ENCODE results near the gene GULP1.

Gene GULP1

DNA sequence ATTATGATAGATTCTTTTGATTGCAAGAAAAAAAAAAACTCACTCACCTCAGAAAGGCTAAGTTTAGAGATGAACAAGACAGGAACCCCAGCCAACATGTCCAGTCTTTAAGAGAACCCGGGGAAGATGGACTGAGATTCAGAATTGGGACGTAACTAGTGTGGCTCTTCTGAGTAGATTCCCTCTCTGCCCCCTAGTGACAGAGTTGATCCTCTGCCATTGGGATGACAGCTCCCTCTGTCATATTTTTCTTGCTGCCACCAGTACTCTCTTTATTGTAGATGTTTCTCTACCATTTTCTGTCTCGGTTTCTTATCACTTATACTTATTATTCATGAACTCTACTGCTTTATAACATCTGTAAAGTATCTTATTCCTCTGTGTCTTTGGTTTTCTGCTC is 77.7 kb downstream of the GULP1 start:
- DNase-seq = no peak

DNA sequence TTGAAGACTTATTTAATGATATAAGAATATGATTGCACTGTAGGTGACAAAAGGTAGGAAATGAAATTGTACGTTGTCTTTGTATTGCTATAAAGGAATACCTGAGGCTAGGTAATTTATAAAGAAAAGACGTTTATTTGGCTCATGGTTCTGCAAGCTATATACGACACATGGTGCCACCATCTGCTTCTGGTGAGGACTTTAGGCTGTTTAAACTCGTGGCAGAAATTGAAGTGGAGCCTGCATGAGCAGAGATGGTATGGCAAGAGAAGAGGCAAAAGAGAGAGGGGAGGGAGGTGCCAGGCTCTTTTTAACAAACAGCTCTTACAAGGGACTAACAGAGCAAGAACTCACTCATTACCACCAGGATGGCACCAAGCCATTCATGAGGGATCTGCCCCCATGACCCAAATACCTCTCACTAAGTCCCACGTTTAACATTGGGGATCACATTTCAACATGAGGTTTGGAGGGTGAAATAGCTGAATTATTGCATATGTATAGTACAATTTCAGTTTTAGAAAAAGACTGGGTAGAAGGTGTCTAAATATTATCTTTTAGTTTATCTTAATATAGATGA is 86.8 kb downstream of the GULP1 start:
- no peak for DNase-seq

GRCh38 chr2:188379748-188380147 is 88.1 kb downstream of the GULP1 start:
- DNase-seq = no peak

DNA sequence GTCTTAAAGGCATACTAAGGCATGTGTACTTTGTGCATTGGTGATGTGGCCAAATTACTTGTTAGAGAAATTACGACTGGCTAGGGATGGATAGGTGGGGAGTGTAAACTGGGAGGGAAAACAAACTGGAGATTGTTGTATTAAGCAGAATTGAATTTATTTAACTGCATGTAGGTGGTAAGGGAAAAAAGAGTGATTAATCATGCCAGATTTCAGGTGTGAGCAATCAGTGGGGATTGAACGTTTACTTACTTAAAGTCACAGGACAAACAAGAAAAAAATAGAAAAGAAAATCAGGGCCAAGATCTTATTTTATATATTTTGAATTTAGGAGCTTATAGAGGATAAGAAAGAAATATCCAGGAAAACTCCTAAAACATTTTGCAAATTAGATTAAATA is 88.6 kb downstream of the GULP1 start:
- DNase-seq = no peak

DNA sequence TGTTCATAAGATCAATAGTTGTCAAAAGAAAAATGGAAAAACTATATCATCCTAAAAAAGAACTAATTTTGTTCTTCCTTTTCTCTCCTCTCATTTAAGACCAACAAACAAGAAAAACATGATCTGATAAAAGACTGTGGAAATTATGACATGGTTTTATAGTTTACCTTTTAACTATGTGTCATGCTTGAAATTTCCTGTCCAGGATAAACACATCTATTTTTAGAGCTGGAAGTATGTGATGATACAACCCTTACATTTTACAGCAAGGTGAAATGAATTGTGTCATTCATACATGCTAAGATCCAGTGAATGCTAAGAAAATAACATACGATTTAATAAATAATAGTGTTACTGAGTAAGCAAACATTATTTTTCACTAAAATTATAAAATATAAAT is 89.9 kb downstream of the GULP1 start:
- no peak for DNase-seq

DNA sequence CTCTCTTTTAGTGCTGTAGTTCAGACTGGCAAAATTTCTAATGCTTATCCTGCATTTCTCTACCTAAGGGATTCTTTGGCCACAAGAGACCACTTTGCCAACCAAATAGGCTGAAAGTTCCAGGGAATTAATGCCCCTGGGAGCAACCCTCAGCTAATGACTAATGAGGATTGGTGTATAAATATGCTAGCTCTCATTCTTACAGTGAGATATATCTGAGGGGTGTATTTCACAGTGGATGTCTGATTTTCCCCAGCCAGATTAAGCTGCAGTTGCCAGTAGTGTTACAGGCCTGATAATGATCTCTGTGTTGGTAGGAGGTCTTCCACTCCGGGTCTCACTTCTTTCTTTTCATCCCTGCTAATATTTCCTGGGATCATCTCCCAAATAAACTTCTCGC is 90.4 kb downstream of the GULP1 start:
- no peak for DNase-seq

- no peak for DNase-seq
These were observed 91.5 kb downstream of the GULP1 start for GRCh38 chr2:188383158-188383557.

GRCh38 chr2:188385857-188386256 is 94.2 kb downstream of the GULP1 start:
- no peak for DNase-seq

GRCh38 chr2:188388831-188389230 is 97.2 kb downstream of the GULP1 start:
- no peak for DNase-seq

- no peak for DNase-seq
These were observed 99.7 kb downstream of the GULP1 start for GRCh38 chr2:188391354-188391753.

GRCh38 chr2:188394931-188395472 is 103.3 kb downstream of the GULP1 start:
- no peak for DNase-seq

DNA sequence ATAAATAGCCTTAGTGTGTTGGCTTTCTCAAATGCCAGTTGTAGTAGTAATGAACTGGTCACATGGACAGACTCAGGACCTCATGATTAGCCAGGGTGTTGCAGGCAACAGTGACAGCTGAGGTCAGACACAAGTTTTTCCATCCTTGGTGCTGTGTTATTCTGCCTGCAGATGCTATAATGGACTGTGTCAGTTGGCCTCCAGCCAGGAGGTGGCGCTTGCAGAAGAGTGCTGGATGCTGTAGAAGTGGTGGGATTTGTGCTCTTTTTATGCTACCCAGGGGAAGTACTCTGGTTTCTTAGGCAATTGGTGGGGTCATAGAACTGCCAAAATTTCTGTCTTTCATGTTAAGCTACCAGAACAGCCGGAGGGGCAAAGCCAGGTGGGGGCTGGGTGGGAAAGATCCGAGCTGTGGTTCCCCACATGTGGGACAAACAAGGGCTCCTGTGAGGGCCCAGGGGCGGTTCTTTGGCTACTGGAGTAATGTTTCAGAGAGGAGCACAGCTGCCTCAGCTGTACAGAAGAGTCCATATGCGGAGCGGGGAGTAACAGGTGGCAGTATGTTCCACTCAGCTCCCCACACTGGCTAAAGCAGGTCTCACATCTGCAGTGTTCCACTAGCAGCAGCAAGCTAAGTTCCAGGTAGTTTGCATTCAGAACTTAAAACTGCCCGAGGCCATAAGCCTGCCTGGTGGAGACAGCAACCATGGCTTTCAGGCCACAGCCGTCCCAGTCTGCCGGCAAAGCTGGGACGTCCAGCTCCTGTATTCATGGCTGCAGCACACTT is 104.4 kb downstream of the GULP1 start:
- no peak for DNase-seq

GRCh38 chr2:188399159-188399558 is 107.5 kb downstream of the GULP1 start:
- DNase-seq = no peak

DNA sequence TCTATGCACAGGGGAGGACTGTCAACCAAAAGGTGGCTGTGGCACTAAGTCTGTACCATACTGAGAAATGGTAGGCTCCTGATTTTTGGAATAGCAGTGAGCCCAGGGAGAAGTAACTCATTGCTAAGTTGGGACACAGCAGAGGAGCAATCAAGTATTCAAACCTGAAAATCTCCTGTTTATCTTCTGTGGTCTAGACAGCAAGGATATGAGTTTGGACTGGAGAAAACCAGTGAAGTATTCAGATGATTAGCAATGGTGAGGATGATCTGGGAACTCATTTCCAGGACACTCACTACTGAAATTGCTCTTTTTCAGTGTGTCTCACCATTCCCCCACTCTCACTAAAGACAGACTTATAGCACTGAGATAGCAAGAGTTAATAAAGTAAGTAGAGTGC is 112.0 kb downstream of the GULP1 start:
- DNase-seq = no peak

GRCh38 chr2:188404341-188405004 is 112.8 kb downstream of the GULP1 start:
- no peak for DNase-seq

- no peak for DNase-seq
These were observed 114.7 kb downstream of the GULP1 start for GRCh38 chr2:188406414-188406813.

DNA sequence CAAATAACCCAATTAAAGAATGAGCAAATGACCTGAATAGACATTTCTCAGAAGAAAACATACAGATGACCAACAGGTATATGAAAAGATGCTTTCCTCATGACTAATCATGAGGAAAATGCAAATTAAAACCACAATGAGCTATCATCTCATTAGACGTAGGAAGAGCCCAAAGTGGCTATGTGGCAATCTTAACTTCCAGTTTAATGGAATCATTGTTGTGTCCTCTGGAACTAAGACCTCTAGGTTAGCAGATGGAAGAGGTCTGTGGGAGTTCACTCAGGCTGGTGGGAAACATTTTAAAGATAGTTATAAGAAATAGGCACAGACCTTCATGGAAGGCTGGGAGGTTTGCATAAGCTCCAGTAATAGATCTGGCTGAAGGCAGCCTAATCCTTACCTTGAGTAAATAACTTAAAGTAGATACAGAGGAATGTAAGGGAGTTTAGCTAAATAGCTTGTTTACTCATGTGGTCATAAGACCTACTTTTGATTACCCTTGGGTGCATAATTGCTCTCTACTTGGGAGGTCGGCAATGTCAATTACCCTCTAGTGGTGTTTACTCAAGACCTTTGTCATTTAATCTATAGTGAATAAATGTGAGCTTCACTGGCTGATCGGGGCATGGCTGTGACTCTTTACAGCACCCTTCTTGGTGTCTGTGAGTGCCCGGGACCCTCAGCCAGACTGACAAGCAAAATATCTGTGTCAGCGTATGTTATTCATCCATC is 119.0 kb downstream of the GULP1 start:
- DNase-seq = no peak

DNA sequence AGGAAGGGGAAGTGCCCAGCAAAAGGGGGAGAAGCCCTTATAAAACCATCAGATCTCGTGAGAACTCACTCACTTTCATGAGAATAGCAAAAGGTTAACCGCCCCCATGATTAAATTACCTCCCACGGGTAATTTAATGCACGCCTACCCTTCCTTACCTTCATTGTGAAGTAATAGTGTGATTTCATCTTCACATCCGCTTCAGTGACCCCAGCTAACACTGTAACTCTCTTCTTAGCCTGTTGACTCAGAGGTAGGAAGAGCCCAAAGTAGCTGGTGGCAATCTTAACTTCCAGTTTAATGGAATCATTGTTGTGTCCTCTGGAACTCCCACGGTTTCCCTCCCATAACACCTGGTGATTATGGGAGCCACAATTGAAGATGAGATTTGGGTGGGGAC is 120.5 kb downstream of the GULP1 start:
- DNase-seq = no peak

- DNase-seq = no peak
These were observed 122.7 kb downstream of the GULP1 start for GRCh38 chr2:188414411-188414810.

- no peak for DNase-seq
These were observed 123.4 kb downstream of the GULP1 start for GRCh38 chr2:188414869-188415753.

- no peak for DNase-seq
These were observed 124.0 kb downstream of the GULP1 start for GRCh38 chr2:188415754-188416083.

DNA sequence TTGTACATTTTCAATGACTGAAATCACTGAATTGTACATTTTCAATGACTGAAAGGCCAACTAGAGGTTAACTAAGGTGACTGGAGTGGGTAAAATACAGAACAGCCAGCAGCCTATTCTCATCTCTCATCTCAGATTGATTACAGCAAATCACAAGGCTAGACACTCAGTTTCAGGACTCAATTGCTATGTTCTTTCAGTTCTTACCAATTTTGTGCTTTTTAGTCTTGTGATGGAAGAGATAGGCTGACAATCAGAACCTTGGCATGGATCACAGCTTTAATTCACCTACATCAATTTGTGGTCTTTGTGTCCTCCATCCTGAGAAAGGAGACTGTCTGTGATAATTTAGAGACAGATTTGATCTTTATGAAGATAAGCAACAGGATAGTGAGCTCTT is 124.7 kb downstream of the GULP1 start:
- DNase-seq = no peak

Data from right kidney (tissue), 1 donor.